Daoy (cell line): Measurements from ENCODE around the gene EBF4. TPM values are rescaled to one million over a fixed set of nuclear protein-coding genes. Genes with fewer than 3 reads are reported as not detected.

Experiments used
- DNase-seq: peaks from one replicate; pipeline ENCODE4 v3.0.0-alpha.2; 2015; ENCODE audit warnings: low read depth
- total RNA-seq: library from RNA; depleted of rRNA; stranded (reverse); fragments of >200 nt; shearing (Covaris generic); gene quantifications from 2 replicates; pipeline ENCODE4 v1.2.3, GENCODE V29; 2014

EBF4 gene
- total RNA-seq, 1 experiment from 2014 or later, result 0.40 TPM

DNA sequence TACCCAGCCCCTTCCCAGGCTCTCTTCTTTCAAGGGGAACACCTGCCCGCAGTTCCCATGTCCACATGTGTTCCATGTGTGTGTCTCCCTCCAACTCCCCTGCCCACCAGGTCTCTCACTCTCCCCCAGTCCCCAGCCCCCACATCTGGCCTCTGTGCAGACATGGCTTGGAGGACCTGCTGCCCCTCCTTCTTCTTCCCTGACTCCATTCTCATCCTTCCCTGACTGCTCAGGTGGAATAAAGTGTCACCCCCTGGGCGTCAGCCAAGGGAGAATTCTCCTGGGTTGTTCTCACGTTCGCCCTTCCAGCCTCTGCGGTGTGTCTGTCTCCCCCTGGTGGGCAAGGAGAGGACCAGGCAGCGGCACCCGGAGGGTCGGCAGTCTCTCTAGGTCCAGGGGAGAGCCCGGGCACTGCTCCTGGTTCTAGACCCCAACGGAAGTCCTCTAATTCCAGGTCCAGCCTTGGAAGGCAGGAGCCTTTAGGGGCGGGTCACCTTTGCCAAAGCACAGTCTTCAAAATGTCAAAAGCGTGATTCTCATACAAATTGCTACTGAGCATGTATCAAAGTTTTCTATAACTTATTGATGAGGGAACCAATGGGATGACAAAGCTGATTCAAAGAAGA, 50.5 kb downstream of the EBF4 start:
- DNase-seq, result peak; percentile 78

DNA sequence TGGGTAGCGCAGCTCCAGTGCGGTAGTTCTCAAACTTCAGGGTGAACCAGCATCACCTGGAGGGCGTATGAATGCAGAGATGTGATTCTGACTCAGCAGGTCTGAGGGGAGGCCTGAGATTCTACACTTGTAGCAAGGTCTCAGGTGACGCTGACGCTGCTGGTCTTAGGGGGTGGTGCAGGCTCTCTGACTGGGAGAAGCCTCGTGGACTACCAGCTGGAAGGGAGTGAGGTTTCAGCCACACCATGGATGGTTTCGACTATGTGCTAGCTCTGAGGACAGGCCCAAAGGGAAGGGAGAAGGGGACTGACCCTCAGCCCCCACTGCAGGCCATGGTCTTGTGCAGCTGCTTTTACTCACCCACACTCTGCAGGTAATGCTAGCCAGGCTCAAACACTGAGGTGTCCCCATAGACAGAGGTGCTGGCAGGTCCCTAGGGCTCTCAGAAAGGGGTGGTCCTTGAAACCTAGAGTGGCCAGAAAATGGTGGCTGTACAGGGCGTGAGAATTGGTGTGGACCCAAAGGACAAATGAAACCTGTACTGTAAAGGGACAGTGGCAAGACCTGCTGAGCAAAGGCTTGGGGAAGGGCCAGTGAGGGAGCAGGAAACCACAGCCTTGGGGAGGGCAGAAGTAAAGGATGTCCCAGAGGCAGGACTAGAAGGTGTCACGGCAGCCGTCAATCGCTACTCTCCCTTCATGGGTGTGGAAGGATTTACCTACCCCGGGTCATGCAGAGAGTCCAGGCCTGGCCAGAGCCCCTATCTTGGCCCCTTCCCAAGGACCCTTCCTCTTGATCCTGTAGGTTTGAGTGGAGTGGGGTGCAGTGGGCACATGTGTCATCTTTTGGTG, 52.7 kb downstream of the EBF4 start:
- no peak for DNase-seq

- DNase-seq, result no peak
Observed at GRCh38 chr20:2745936-2746635, 53.5 kb downstream of the EBF4 start.

DNA sequence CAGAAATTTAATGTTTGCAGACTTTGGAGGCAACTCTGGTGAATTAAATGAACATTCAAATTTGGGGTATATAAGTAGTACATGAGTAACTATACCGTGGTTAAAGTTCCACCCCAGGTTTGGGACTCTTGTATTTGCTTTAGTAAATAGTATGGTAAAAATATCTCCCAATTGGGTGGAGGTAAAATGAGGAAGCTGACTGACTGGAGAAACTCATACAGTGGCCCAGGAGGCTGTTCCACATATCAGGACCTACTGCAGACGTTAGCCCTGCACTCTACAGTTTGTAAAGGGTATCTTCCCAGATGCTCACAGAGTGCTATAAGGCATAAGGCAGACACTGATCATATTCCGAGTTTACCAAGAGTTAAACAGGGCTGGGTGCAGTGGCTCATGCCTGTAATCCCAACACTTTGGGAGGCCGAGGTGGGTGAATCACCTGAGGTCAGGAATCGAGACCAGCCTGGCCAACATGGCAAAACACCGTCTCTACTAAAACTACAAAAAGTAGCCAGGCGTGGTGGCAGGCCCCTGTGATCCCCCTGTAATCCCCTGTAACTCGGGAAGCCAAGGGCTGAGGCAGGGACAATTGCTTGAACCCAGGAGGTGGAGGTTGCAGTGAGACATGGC, 54.2 kb downstream of the EBF4 start:
- no peak for DNase-seq

DNA sequence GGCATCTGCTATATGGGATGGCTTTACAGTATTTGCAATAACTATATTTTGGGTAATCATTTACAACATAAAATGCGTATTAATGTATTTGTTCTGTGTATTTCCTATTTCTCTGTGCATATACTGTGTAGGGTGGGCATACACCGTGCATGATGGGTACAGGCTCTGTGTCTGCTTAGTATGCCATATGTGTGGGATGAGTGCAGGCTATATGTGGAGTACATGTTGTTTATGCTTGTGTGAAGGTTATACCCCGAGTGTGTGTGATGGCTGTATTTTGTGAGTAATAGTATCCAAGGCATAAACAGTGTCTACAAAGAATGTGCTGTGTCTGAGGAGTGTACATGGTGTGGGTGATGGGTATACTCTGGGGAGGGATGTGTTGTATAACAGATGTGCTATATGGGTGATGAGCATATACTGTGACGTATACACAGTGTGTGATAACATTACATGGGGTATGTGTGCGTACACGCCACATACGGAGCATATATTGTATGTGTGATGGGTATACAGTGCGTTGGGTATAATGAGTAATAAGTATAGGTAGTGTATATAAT, 55.2 kb downstream of the EBF4 start:
- DNase-seq, result no peak

- no peak for DNase-seq
Observed at GRCh38 chr20:2748551-2749342, 56.2 kb downstream of the EBF4 start.

DNA sequence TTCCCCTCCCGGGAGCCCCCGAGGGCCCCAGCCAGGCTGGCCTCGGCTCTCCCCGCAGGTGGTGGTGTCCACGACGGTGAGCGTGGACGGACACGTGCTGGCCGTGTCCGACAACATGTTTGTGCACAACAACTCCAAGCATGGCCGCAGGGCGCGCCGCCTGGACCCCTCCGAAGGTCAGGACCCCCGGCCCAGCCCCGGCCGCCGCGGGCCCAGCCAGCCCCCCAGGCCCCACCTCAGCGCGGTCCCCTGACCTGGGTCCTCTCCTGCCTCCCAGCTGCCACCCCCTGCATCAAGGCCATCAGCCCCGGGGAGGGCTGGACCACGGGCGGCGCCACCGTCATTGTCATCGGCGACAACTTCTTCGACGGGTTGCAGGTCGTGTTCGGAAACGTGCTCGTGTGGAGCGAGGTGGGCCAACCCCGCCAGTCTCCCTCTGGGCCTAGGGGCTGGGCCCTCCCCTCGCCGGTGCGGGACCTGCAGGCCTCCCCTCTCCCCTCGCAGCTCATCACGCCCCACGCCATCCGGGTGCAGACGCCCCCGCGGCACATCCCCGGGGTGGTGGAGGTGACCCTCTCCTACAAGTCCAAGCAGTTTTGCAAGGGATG, 56.9 kb downstream of the EBF4 start:
- DNase-seq, result no peak

DNA sequence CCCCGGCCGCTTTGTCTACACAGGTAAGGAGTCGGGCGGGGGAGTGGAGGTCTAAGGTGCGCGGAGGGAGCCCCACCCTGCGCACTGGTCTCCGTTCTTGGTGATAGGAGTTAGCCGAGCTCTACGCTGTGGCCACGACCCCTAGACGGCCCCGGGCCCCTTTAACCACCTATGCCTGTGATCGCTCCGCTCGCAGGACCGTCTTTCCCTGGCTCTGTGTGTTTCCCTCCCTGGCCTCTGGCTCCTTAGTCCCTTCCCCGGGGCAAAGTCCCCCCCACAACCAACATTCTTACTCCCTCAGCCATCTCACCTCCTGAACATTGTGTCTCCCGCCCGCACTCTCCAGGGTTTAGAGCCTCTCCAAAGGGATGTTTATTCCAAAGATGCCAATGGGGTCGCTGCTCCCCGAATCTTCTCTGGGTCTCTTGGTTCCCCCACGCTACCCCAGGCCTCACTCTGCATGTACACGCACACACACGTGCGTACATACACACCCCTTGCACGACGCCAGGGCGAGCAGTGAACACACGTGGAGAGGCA, 57.4 kb downstream of the EBF4 start:
- DNase-seq, result no peak

DNA sequence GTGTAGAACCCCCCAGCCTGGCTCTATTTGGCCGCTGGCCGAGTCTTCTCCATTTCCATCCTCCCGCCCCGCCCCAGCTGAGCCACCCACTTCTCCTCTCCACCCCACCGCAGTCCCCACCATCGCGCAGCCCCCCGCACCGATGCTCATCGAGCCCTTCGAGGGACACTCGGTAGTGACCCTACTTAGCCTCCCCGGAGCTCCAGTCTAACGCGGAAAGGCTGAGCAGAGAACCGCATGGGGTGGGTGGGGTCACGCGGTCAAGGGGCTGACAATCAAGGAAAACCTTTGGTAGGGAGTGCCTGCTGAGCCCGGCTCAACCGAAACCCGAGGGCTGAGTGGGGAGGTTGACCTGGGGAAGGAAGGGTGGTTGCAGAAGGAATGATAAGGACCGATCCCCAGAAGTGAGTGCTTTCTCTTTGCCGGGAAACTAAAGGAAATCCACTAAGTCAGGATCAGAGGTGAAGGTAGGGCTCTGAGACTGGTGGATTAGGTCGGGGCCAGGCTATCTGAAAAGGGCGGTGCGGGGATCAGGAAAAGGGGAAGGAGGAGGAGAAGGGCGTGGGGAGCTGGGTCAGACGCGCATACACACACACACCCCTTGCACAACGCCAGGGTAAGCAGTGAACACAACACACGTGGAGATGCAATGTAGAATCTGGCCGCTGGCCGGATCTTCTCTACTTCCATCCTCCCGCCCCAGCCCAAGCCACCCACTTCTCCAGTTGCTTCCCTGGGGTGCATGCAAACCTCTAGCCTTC, 58.1 kb downstream of the EBF4 start:
- peak; percentile 49 for DNase-seq

GRCh38 chr20:2751347-2751877, 58.8 kb downstream of the EBF4 start:
- no peak for DNase-seq

DNA sequence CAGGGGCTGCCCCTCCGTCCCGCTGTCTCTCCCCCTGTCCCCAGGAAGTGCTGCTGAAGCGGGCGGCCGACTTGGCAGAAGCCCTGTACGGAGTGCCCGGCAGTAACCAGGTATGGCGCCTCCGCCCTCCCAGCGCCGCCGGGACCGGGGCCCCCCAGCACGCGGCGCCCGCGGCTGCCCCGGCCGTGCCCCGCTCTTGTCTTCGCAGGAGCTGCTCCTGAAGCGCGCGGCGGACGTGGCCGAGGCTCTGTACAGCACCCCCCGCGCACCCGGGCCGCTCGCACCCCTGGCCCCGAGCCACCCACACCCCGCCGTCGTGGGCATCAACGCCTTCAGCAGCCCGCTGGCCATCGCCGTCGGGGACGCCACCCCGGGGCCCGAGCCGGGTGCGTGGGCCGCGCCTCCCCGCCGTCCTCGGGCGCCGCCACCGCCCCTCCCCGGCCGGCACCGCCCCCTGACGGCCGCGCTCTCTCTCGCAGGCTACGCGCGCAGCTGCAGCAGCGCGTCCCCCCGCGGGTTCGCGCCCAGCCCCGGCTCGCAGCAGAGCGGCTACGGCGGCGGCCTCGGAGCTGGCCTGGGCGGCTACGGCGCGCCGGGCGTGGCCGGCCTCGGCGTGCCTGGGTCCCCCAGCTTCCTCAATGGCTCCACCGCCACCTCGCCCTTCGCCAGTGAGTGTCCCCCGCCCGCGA, 59.4 kb downstream of the EBF4 start:
- peak; percentile 60 for DNase-seq

GRCh38 chr20:2752567-2753460, 60.2 kb downstream of the EBF4 start:
- DNase-seq, result peak; percentile 71

DNA sequence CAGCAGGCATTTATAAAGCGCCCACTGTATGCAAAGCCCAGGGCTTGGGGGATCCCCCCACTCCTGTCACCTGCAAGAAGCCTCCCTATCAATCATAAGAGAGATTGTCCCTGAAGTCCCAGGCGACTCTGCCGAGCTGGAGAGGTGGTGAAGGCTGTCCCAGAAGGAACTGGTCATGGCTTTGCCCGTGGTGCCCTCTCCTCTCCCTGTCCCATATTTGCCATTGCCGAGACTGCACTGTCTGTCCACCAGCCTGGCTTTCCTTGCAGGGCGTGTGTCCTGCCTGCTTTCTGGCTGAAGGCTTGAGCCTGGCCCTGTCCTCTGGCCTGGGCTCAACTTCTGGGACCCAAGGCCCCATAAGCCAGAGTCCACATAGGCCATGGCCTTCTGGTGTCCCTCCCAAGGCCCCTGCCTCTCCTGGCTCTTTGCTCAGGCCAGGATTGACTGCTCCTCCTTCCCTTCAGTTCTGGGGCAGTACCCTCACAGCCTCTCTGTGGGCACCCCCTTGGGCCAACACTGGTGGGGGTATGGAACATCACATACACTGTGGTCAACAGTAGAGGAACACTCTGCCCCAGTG, 61.0 kb downstream of the EBF4 start:
- DNase-seq, result no peak

DNA sequence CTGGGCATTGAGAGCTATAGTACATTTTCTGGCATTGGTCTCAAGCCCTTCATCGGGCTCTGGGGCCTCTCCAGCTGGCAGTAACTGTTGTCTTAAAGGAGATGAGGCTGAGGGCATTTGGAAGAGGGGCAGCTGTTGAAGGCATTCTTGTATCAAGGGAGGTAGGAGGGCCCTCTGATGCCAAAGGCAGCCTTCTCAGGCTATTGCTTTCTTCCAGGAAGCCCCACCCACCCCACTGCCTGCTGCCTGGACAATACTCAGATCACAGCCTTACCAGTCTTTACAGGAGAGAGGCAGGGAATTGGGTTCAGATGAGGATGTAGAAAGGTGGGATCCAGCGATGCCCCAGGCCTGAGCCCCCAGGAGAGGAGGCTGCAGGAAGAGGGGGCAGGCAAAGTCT, 61.8 kb downstream of the EBF4 start:
- no peak for DNase-seq

GRCh38 chr20:2755451-2756055, 63.0 kb downstream of the EBF4 start:
- DNase-seq, result no peak

- DNase-seq, result peak; percentile 59
Observed at GRCh38 chr20:2756056-2756611, 63.6 kb downstream of the EBF4 start.

GRCh38 chr20:2757001-2757400, 64.4 kb downstream of the EBF4 start:
- no peak for DNase-seq
